GM06990 (cell line): ENCODE results near the gene CD47.
A peak's percentile ranks its signal among the peaks of the same experiment; 100 is the strongest.

Source experiments
- DNase-seq: peaks from one replicate; pipeline ENCODE4 v3.0.0-alpha.2; 2011; ENCODE audit not compliant: insufficient read length; ENCODE audit errors: extremely low read depth
- H3K27me3 ChIP-seq: replicated peaks from 2 replicates; pipeline ENCODE4 v1.6.0; 2011; ENCODE audit warnings: low read length; ENCODE audit not compliant: control insufficient read depth, insufficient read depth
- H3K36me3 ChIP-seq: 2 replicates; pipeline ENCODE4 v1.5.1; 2011; ENCODE audit warnings: low read length; ENCODE audit not compliant: control insufficient read depth, insufficient read depth
- H3K4me3 ChIP-seq: replicated peaks from 2 replicates; pipeline ENCODE4 v1.5.1; 2011; ENCODE audit warnings: low read depth, mild to moderate bottlenecking, control low read depth, low read length
- CTCF ChIP-seq: IDR thresholded peaks from 2 replicates; pipeline ENCODE4 v1.5.1; 2011; ENCODE audit warnings: low read length, control low read depth, mild to moderate bottlenecking, inconsistent platforms; ENCODE audit not compliant: insufficient read depth, poor library complexity, severe bottlenecking

The CD47 gene

DNA sequence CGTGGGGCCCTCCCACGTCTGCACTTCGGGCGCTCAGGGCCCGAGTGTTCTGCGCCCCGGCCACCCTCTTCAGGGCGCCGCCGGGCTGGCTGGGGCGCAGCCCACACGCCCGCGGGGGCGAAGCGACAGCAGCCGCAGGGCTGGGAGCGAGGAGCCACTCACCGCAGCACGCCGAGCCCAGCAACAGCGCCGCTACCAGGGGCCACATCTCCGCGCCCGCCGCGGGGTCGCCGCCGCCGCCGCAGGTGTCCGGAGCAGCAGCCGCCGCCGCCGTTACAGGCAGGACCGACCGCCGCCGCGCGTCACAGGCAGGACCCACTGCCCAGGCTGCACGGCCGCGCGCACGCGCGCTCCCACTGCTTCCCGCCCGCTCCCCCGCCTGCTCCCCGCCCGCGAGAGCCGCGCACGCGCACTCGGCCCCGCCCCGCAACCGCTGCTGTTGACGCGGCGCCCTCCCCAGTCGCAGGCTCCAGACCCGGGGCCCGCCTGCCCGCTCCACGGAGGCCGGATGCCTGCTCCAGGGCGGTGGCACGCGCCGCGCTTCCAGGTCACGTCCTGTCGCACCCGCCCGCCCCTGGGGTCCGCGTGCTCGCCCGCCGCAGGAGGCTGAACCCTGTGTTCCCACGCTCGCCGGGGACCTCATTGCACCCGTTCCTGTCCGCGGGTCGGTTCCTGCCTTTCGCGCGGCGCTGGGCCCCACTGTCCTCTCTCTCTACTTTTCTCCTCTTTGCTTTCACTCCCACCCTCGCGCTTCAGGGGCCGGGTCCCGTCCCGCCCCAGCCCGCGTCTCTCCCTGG is at the start of gene CD47:
CD47 (minus strand) TSS at position 331 of the 797 bp plus-strand sequence; CDS start at position 208, 123 bp downstream.
- Histone ChIP-seq H3K27me3 (no peaks in the 10 kb centered on the region), H3K4me3 (peak within 1 kb of the TSS; percentile 68), H3K36me3 (no peaks in the 10 kb centered on the region)
- DNase-seq, result peak; percentile 97
- TF ChIP-seq CTCF, result no peak

DNA sequence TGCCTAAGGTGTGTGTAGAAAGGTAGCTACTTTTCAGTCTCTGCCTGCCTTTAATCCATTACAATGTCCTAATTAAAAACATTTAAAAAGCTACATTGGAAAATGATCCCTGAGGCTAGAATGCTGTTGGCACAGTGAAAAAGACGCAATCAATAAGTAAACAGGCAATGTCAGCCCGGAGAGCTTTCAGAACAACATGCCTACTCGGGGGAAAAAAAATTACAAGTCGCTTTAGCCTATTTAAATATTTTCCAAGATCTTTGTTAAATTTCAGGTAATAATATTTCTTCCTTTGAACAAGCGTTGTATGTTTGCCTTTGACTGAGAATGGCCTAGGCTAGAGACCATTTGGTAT is 46.6 kb upstream of the CD47 start:
- Histone ChIP-seq H3K36me3 (peaks cover 13% of the 10 kb centered on the region), H3K4me3 (no peak overlapping the region), H3K27me3 (no peaks in the 10 kb centered on the region)
- no peak for TF ChIP-seq CTCF
- DNase-seq, result no peak

DNA sequence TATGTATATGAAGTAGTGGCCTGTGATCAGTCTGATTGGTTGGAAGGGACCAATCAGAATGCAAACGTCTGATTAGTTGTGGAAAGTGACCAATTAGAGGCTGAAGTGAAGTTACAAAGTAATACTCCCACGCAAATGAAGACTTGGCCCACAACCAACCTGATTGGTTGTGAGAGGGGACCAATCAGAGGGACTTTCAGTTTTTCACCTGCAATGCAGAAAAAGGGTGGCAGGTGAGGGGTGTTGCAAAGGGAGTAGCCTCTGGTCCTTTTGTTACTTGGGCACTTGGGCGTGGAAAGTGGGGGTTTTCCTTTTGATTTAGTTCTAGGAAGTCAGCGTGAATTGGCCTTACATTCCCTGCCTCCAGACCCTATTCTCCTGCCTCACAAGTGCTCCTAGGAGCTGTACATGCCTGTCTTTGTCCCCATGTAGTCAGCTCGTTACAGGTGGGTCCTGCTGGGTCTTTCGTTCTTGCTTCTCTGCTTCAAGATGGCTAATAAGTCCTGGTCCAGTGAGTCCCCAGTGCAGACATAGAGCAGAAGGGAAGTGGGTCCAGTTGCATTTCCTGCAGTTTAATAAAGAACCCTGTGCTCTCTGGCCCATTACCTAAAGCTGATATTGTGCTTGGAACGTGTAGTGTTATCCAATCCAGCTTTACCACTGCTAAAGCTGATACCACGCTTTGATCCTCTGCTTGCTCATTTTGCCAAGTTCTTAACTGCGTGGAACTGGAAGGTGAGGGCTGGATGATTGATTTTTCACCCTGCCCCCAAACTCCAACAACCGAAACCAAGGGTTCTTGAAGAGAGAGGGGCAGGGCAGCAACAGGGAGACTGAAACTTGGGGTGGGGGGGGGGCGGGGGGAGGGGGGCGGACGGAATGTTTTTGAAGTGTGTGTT is 46.0 kb upstream of the CD47 start:
- H3K36me3 ChIP-seq, result peaks cover 13% of the 10 kb centered on the region
- no peak for DNase-seq
- no peaks in the 10 kb centered on the region for H3K27me3 ChIP-seq
- TF ChIP-seq CTCF, result no peak
- H3K4me3 ChIP-seq, result no peak overlapping the region

DNA sequence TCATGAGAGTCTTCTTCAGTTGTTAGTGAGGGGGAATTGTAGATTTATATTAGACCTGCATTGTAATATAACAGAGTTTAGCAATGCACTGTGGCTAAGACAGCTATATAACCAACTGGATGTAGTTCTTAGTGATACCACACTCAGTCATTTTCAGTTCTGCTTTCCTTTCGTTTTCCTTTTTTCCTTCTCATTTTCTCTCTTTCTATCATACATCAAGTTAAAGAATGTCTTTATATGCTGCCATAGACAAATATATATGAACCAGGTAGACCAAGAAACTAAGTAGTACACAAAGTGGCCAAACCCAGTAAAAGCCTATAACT is 43.7 kb upstream of the CD47 start:
- peaks cover 13% of the 10 kb centered on the region for H3K36me3 ChIP-seq
- no peak overlapping the region for H3K4me3 ChIP-seq
- no peaks in the 10 kb centered on the region for H3K27me3 ChIP-seq
- DNase-seq, result no peak
- TF ChIP-seq CTCF, result no peak

- Histone ChIP-seq H3K27me3 (no peaks in the 10 kb centered on the region), H3K36me3 (peaks cover 13% of the 10 kb centered on the region), H3K4me3 (no peak overlapping the region)
- TF ChIP-seq CTCF, result no peak
- no peak for DNase-seq
Measured at GRCh38 chr3:108133858-108134554, 43.2 kb upstream of the CD47 start.
